ENCODE measurements around the gene MTX1. TPM values are rescaled to one million over a fixed set of nuclear protein-coding genes. Genes with fewer than 3 reads are reported as not detected.
"Not testable (repeated sequence)": the region's sequence is repeated elsewhere in the genome, so short reads cannot be mapped to it uniquely, and the experiment has no call there.

MTX1 gene
- total RNA-seq, 2 experiments from 2014 or later = 70.4 to 71.1 TPM

GRCh38 chr1:155184351-155184811, 24.1 kb upstream of the MTX1 start:
- ChIA-PET POLR2A (no interaction called here), CTCF (interaction anchor here (0.8 to 1.8 kb wide), 3 partner anchors 9 to 23 kb away, joined by 3 to 13 read pairs (median 5); no protein-coding TSS in a partner anchor)

DNA sequence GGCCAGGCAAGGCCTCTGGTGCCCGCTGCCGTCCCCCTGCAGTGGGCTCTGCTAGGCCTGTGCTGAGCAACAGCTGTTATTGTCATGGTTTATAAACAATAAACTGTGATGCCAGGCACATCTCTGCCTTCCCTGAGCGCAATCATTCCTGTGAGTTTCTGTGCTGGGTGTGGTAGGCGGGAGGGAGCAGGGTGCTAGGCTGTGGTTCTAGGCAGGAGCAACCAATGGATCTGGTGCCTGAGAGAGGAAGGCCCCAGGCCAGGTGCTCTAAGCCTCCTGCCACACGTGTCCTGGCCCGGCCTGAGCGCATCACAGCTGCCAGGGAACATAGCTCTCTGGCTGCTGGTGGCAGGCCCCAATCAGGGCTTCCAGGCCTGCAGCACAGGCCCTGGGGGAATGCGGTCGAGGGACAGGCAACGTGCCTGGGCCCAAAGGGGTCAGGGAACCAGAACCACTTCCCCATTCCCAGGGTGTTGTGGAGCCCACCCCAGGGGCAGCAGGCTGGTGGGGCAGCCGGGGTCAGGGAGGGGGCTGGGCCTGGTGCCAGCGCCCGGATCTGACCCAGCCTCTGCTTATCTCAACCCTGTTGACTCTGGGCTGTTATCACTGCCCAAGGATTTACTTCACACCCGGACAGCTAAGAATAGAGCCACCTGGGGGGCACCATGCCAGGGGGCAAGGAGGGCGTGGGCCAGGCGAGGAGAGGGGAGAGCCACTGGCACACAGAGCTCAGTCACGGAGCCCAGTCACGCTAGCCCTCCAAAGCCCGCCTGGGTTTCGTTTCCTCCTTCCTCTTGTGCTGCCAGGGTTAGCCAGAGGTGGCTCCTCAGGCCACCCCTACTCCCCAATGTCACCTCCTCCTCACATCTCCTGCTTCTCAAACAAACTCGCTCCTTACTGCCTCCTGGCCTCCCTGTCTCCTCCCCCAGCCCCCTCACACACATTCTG, 23.4 kb upstream of the MTX1 start:
- POLR2A ChIA-PET = no interaction called here

DNA sequence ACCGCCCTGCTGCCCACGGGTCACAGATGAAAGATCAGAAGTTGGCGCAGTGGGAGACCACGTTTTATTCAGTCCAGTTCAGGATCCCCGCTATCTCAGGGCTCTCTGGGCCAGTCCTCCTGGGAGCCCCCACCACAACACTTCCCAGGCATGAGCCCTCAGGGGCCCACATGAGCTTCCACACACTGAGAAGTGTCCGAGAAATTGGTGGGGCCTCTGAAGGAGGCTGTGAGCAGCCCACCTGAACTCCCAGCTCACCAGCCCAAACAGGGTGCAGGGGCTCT, 22.8 kb upstream of the MTX1 start:
- POLR2A ChIA-PET = no interaction called here
- CTCF ChIA-PET = interaction anchor here (1.1 to 1.8 kb wide), 3 partner anchors 8 to 10 kb away, joined by 3 to 13 read pairs (median 6); no protein-coding TSS in a partner anchor

More for the DNA sequence above, 23.4 kb upstream of the MTX1 start:
- CTCF ChIA-PET = interaction anchor here (0.8 to 1.8 kb wide), 4 partner anchors 8 to 22 kb away, joined by 3 to 13 read pairs (median 4); no protein-coding TSS in a partner anchor

DNA sequence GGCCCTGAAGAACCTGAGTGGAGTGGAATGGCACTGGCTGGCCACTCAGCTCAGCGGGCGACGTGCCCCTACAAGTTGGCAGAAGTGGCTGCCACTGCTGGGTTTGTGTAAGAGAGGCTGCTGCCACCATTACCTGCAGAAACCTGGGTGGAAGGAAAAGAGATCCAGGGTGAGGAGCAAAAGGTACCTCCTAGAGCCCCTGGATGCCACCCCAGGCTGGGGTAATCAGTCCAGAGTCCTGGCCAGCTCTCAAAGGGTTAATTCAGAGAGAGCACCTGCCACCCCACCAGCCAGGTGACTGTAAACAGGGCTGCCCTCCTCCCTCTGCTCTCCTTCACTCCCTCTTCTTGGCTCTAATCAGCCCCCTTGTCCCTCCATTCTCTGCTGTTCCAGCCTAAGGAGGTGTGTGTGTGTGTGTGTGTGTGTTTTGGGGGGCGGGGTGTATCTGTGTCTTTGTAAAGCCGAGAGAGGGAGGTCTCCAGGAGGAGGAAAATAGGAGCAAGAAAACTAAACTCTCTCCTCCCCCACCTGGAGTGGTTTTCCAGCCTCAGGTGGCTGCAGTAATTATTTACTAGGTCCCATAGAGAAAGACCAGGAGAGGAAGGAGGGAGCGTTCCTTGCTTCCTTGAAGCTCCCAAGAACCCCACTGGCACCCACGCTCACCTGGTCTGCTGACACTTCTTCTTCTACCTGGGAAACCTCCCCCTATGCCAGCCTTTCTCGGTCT, 22.3 kb upstream of the MTX1 start:
- POLR2A ChIA-PET = interaction anchor here (0.6 kb wide), 1 partner anchor 50 kb away, joined by 5 read pairs; no protein-coding TSS in a partner anchor
- CTCF ChIA-PET = interaction anchor here (1.1 to 1.8 kb wide), 5 partner anchors 8 to 18 kb away, joined by 3 to 13 read pairs (median 4); partner anchors contain the start of gene KRTCAP2

DNA sequence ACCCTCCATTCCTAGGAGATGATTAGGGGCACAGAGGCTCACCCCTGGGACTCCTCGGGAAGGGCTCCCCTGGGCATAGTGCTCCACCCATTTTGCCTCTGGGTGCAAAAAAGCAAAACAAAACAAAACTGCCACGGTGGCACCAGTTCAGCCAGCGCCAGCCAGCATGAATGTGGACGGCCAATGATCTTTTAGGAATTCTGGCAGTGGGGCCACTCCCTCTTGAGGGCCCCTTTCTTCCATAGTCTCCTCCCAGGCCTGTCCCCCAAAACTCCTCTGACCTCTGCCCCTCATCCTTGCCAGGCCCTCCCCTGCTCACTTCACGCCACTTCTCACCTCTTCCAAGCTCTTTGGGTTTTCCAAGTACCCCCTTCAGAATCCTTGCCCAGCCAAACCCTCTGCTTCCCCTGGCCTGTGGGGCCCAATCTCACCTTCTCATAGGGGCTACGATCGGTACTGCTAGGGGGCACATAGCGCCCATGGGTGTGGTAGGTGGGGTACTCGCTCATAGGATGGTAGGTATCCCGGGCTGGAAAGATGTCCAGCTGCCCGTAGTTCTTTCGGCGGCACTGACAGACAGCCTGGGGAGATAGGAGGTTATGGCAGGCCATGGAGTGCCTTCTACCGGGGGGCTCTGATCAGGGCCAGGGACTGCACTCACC, 21.6 kb upstream of the MTX1 start:
- POLR2A ChIA-PET = interaction anchor here (0.6 kb wide), 1 partner anchor 51 kb away, joined by 5 read pairs; no protein-coding TSS in a partner anchor
- CTCF ChIA-PET = interaction anchor here (1.4 to 1.6 kb wide), 3 partner anchors 10 to 19 kb away, joined by 4 to 6 read pairs (median 4); partner anchors contain the start of gene KRTCAP2

DNA sequence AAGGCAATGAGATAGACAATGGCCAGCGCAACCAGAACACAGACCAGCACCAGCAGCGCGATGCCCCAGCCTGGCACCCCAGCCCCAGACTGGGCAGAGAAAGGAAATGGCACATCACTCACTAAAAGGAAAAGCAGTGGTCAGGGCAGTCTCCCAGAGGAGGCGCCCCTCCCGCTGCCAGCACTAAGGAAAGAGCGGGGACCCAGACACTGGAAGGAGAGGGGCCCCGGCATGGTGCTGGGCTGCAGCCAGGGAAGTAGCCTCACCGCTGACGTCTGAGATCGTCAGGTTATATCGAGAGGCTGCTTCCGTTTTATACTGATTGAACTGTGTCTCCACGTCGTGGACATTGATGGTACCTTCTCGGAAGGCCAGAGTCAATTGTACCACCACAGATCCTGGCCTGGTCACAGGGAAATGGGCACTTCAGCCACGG, 21.0 kb upstream of the MTX1 start:
- CTCF ChIA-PET = interaction anchor here (0.9 to 1.6 kb wide), 3 partner anchors 15 to 20 kb away, joined by 4 to 6 read pairs (median 4); partner anchors contain the start of gene KRTCAP2
- POLR2A ChIA-PET = no interaction called here

GRCh38 chr1:155188268-155188667, 20.2 kb upstream of the MTX1 start:
- POLR2A ChIA-PET = no interaction called here
- CTCF ChIA-PET = interaction anchor here (0.9 kb wide), 1 partner anchor 19 kb away, joined by 6 read pairs; no protein-coding TSS in a partner anchor

DNA sequence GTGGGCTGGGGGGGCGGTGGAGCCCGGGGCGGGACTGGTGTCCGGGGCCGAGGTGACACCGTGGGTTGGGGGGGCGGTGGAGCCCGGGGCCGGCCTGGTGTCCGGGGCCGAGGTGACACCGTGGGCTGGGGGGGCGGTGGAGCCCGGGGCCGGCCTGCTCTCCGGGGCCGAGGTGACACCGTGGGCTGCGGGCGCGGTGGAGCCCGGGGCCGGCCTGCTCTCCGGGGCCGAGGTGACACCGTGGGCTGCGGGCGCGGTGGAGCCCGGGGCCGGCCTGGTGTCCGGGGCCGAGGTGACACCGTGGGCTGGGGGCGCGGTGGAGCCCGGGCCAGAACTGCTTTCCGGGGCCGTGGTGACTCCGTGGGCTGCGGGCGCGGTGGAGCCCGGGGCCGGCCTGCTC, 18.6 kb upstream of the MTX1 start:
- CTCF ChIA-PET, POLR2A ChIA-PET: not testable (repeated sequence)

- POLR2A ChIA-PET = no interaction called here
- CTCF ChIA-PET = interaction anchor here (3.8 kb wide), 1 partner anchor 18 kb away, joined by 52 read pairs; the partner anchor contains the start of genes KRTCAP2 and TRIM46
Measured at GRCh38 chr1:155191904-155192303, 16.6 kb upstream of the MTX1 start.

GRCh38 chr1:155192346-155193274, 15.9 kb upstream of the MTX1 start:
- ChIA-PET CTCF (interaction anchor here (0.6 to 3.8 kb wide), 15 partner anchors 7 to 524 kb away, joined by 3 to 52 read pairs (median 5); partner anchors contain the start of genes KRTCAP2, MTX1, SLC50A1 and THBS3), POLR2A (interaction anchor here (0.6 to 3.2 kb wide), 8 partner anchors 10 to 51 kb away, joined by 3 to 25 read pairs (median 6); partner anchors contain the start of genes KRTCAP2, MTX1 and THBS3)

- ChIA-PET CTCF (interaction anchor here (0.6 to 3.8 kb wide), 18 partner anchors 8 to 524 kb away, joined by 3 to 52 read pairs (median 5); partner anchors contain the start of genes KRTCAP2, MTX1, SLC50A1 and THBS3), POLR2A (interaction anchor here (0.6 to 3.2 kb wide), 13 partner anchors 10 to 445 kb away, joined by 3 to 25 read pairs (median 4); partner anchors contain the start of genes DPM3, KRTCAP2, MTX1 and SCAMP3)
Measured at GRCh38 chr1:155193275-155193990, 15.1 kb upstream of the MTX1 start.

- CTCF ChIA-PET = interaction anchor here (0.8 to 3.8 kb wide), 16 partner anchors 9 to 130 kb away, joined by 3 to 52 read pairs (median 6); partner anchors contain the start of genes KRTCAP2, MTX1, SLC50A1 and THBS3
Measured at GRCh38 chr1:155193991-155194240, 14.6 kb upstream of the MTX1 start.

GRCh38 chr1:155195201-155196102, 13.0 kb upstream of the MTX1 start:
- ChIA-PET POLR2A (interaction anchor here (0.5 to 3.2 kb wide), 9 partner anchors 13 to 50 kb away, joined by 3 to 25 read pairs (median 4); partner anchors contain the start of genes KRTCAP2, MTX1, THBS3 and TRIM46), CTCF (interaction anchor here (1.1 to 3.8 kb wide), 8 partner anchors 10 to 128 kb away, joined by 4 to 52 read pairs (median 10); partner anchors contain the start of genes KRTCAP2, MTX1, SLC50A1 and THBS3)

More at GRCh38 chr1:155193991-155194240, 14.6 kb upstream of the MTX1 start:
- POLR2A ChIA-PET = interaction anchor here (0.7 to 3.2 kb wide), 13 partner anchors 14 to 1532 kb away, joined by 3 to 25 read pairs (median 4); partner anchors contain the start of genes DPM3, KRTCAP2, MTX1 and SCAMP3

DNA sequence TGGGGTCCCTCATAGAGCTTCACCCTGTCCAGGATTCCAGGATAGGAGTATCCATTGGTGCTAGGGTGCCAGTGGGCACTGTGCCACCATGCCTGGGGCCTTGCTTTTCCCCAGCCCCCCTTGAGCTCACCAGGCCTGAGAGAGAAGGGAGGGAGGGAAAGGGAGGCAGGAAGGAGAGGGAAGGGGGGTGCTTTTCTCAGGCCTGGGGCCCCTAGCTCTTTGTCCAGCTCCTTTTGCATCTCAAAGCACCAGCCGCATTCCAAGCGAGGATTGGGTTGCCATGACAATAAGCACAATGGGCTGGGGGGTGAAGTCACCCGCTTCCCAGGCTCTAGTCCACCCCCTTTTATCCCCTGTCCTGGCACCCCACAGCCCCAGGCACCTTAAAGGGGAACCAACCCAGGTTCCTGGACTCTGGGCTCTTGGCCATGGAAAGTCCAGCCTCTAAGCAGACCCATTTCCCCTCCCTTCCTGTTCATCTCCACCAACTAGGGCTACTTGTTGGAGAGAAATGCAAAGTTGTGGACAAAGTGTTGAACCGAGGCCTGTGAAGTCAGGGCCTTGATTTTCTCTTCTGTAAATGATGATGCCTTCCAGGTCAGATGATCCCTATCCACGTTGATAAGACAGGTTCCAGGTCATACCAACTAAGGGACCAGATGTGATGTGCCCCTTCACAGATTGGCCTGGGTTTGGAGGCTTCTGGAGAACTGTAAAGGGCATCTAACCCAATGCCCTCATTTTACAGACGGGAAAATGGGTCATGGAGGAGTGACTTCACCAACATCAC, 12.2 kb upstream of the MTX1 start:
- POLR2A ChIA-PET = interaction anchor here (0.5 to 1.3 kb wide), 2 partner anchors 13 to 24 kb away, joined by 3 read pairs; no protein-coding TSS in a partner anchor
- CTCF ChIA-PET = interaction anchor here (1.5 kb wide), 1 partner anchor 54 kb away, joined by 4 read pairs; no protein-coding TSS in a partner anchor
